ENCODE measurements around the gene PARD3.

DNA sequence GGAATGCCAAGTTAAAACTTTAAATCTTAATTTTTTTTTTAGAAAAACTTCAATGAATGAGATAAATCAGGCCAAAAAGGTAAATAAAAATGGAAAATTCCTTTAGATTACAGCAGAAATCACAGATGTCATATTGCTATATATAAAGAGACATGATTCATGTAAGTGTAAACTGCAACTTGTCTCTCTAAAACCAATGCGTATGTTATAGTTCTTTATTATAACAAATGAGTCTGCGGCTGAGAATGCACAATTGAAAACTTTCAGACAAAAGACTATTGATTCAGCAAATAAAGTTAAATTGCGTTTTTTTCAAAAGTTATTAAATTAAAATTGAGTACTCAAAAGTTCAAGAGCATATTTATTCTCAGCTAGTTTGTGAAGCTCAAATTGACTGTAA is 425.3 kb downstream of the PARD3 start:
- TF ChIP-seq, protein P1, sequence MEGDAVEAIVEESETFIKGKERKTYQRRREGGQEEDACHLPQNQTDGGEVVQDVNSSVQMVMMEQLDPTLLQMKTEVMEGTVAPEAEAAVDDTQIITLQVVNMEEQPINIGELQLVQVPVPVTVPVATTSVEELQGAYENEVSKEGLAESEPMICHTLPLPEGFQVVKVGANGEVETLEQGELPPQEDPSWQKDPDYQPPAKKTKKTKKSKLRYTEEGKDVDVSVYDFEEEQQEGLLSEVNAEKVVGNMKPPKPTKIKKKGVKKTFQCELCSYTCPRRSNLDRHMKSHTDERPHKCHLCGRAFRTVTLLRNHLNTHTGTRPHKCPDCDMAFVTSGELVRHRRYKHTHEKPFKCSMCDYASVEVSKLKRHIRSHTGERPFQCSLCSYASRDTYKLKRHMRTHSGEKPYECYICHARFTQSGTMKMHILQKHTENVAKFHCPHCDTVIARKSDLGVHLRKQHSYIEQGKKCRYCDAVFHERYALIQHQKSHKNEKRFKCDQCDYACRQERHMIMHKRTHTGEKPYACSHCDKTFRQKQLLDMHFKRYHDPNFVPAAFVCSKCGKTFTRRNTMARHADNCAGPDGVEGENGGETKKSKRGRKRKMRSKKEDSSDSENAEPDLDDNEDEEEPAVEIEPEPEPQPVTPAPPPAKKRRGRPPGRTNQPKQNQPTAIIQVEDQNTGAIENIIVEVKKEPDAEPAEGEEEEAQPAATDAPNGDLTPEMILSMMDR (IDR thresholded peaks at IDR 0.05), result no peak
- TF ChIP-seq POLR2A (IDR thresholded peaks at IDR 0.05), result no peak
